GM10266 (cell line): ENCODE measurements around the gene TC2N.

ENCODE experiments used
- DNase-seq: peaks from one replicate; pipeline ENCODE4 v3.0.0; 2012; ENCODE audit errors: extremely low spot score
- TF ChIP-seq, protein P1 (sequence below): IDR thresholded peaks from 2 replicates; pipeline ENCODE4 v1.5.1; 2012; ENCODE audit warnings: mild to moderate bottlenecking, low read depth; ENCODE audit not compliant: control insufficient read depth, insufficient read depth; ENCODE audit errors: missing control alignments

The TC2N gene

GRCh38 chr14:91869556-91869955, 2.2 kb upstream of the TC2N start:
- TF ChIP-seq, protein P1, sequence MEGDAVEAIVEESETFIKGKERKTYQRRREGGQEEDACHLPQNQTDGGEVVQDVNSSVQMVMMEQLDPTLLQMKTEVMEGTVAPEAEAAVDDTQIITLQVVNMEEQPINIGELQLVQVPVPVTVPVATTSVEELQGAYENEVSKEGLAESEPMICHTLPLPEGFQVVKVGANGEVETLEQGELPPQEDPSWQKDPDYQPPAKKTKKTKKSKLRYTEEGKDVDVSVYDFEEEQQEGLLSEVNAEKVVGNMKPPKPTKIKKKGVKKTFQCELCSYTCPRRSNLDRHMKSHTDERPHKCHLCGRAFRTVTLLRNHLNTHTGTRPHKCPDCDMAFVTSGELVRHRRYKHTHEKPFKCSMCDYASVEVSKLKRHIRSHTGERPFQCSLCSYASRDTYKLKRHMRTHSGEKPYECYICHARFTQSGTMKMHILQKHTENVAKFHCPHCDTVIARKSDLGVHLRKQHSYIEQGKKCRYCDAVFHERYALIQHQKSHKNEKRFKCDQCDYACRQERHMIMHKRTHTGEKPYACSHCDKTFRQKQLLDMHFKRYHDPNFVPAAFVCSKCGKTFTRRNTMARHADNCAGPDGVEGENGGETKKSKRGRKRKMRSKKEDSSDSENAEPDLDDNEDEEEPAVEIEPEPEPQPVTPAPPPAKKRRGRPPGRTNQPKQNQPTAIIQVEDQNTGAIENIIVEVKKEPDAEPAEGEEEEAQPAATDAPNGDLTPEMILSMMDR = no peak
- no peak for DNase-seq

DNA sequence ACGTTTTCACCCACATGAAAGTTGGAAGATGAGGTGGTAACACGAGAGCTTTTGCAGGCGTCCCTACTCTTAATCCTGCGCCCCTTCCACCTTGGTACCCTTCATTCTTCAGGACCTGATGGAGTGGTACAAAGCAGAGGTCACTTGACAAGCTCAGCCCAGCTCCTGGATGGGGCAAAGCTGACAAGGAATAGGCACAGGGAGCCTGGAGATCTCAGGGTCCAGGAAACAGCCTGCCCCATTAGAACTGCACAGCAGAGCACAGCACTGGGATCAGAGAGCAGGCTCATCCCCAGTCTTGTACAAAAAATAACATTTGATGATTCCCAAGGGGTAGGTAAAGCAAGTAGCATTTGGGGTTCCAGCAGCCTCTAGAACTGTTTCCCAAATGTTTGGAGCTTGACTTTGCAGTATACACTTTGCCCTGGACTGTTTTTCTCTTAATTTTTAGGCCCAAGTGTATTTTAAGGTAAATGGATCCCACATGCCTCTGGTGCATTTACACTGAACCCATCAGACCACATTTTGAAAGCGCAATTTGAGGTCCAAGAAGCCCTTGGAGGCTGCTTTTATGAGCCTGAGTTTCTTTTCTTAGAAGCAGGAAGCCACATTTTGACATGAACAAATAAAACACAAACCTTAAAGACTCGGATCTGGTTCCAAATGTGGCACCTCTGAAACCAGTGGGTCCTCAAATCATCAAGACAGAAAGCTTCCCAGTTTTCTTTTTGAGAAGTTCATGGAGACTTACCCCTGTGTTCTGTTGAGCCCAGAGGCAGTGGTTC, 633 bp downstream of the TC2N start:
- no peak for DNase-seq
- TF ChIP-seq, protein P1 = no peak

- TF ChIP-seq, protein P1 = no peak
Measured at GRCh38 chr14:91866061-91866460, 1.3 kb downstream of the TC2N start.

GRCh38 chr14:91862417-91862816, 4.9 kb downstream of the TC2N start:
- no peak for DNase-seq
- TF ChIP-seq, protein P1 = no peak

More at GRCh38 chr14:91866061-91866460, 1.3 kb downstream of the TC2N start:
- DNase-seq = no peak

DNA sequence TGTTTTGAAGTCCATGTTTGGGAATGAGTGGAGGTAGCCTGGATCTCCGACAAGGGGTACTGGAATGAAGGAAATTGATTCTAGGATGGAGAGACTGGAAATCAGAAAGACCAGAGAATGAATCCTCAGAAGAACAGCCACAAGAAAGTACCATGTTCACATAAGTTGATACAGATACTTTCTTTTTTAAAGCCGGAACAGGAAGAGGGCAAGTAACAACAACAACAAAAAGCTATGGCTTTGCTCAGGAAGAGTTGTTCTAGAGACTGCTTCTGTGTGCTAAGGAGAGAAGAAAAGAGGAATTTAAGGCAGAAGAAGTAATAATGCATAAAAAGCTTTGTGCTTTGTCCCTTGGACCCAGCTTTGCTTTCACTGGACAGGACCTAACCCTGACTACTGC, 6.2 kb downstream of the TC2N start:
- no peak for DNase-seq
- TF ChIP-seq, protein P1 = no peak

DNA sequence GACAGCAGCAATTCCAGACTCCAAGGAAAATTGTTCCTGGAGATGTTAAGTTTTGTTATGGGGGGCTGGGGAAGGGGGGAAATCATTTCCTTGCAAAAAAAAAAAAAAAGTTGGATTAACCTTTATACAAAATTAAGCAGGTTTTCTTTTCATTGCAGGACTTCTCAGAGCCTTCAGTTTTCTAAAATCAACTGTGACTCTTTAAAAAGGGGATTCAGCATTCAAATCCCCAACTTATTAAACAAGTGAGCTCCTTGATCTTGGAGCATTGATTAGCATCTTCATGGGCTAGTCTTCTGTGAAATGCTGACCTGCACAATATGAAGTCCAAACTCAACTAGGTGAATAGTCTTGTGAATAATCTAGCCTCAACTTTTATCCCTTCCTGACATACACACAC, 7.1 kb downstream of the TC2N start:
- TF ChIP-seq, protein P1 = no peak
- DNase-seq = no peak

GRCh38 chr14:91858536-91859275, 8.6 kb downstream of the TC2N start:
- TF ChIP-seq, protein P1 = peak; percentile 26
- DNase-seq = no peak
